Measurements from ENCODE around the gene TKTL1. TPM values are rescaled to one million over a fixed set of nuclear protein-coding genes. Genes with fewer than 3 reads are reported as not detected.

The TKTL1 gene
- polyA plus RNA-seq, 1 donor (not counting 4 experiments of a cell fraction or from before 2014, with no cell fraction given), result not detected

GRCh38 chrX:154332561-154332960 is 37.0 kb downstream of the TKTL1 start:
- dilution Hi-C loops (cut with MboI; ENCODE audit: extremely low pct_ligation_motif_present, low sequenced_read_pairs), result no loop called here

GRCh38 chrX:154333116-154333515 is 37.5 kb downstream of the TKTL1 start:
- dilution Hi-C loops (cut with MboI; ENCODE audit: extremely low pct_ligation_motif_present, low sequenced_read_pairs), result no loop called here
- no peak for FAIRE-seq

More at GRCh38 chrX:154332561-154332960, 37.0 kb downstream of the TKTL1 start:
- no peak overlapping the region for H3K27ac ChIP-seq (ENCODE audit: control insufficient read depth, insufficient read depth, low read length)
- H3K4me3 ChIP-seq (ENCODE audit: control insufficient read depth in 2 of 3, extremely low read depth in 1 of 3, insufficient read depth in 2 of 3, low read depth in 1 of 3, low read length in 3 of 3), result no peak overlapping the region
- H4K20me1 ChIP-seq (ENCODE audit: control insufficient read depth, extremely low read depth, insufficient read depth, low read length), result no peaks in the 10 kb centered on the region
- no peak for FAIRE-seq
- H3K9me1 ChIP-seq (ENCODE audit: control insufficient read depth, extremely low read depth, insufficient read depth, low read length), result no peaks in the 10 kb centered on the region
- no peak for DNase-seq (ENCODE audit: low read depth, low spot score)
- no peak for TF ChIP-seq CTCF (optimal IDR thresholded peaks at IDR 0.05 in 1 of 3, IDR thresholded peaks at IDR 0.05 in 1 of 3, conservative IDR thresholded peaks at IDR 0.05 in 1 of 3; ENCODE audit: extremely low read depth in 1 of 3, insufficient read depth in 2 of 3, low read length in 3 of 3)
- TF ChIP-seq EZH2 (IDR thresholded peaks at IDR 0.05; ENCODE audit: low read length), result no peak
- H2AFZ ChIP-seq (ENCODE audit: control insufficient read depth, low read length), result no peak overlapping the region
- H3K79me2 ChIP-seq (ENCODE audit: control insufficient read depth, insufficient read depth, low read length), result no peaks in the 10 kb centered on the region
- no peaks in the 10 kb centered on the region for H3K4me1 ChIP-seq (ENCODE audit: control insufficient read depth, extremely low read depth, insufficient read depth, low read length)
- H3K27me3 ChIP-seq (ENCODE audit: control insufficient read depth, extremely low read depth, insufficient read depth, low read length), result no peaks in the 10 kb centered on the region
- H3K36me3 ChIP-seq (ENCODE audit: control insufficient read depth in 2 of 2, extremely low read depth in 1 of 2, insufficient read depth in 2 of 2, low read length in 2 of 2), result no peaks in the 10 kb centered on the region
- H3K4me2 ChIP-seq (ENCODE audit: control insufficient read depth, extremely low read depth, insufficient read depth, low read depth, low read length), result no peak overlapping the region
- no peaks in the 10 kb centered on the region for H3K9me3 ChIP-seq (ENCODE audit: control insufficient read depth, low read depth, low read length)
- H3K9ac ChIP-seq (ENCODE audit: control insufficient read depth, extremely low read depth, insufficient read depth, low read length), result no peak overlapping the region

More at GRCh38 chrX:154333116-154333515, 37.5 kb downstream of the TKTL1 start:
- no peaks in the 10 kb centered on the region for H3K79me2 ChIP-seq (ENCODE audit: control insufficient read depth, insufficient read depth, low read length)
- TF ChIP-seq CTCF (optimal IDR thresholded peaks at IDR 0.05 in 1 of 3, IDR thresholded peaks at IDR 0.05 in 1 of 3, conservative IDR thresholded peaks at IDR 0.05 in 1 of 3; ENCODE audit: extremely low read depth in 1 of 3, insufficient read depth in 2 of 3, low read length in 3 of 3) (no peak), EZH2 (IDR thresholded peaks at IDR 0.05; ENCODE audit: low read length) (no peak)
- H3K4me3 ChIP-seq (ENCODE audit: control insufficient read depth in 2 of 3, extremely low read depth in 1 of 3, insufficient read depth in 2 of 3, low read depth in 1 of 3, low read length in 3 of 3), result no peak overlapping the region
- H3K4me1 ChIP-seq (ENCODE audit: control insufficient read depth, extremely low read depth, insufficient read depth, low read length), result no peaks in the 10 kb centered on the region
- no peaks in the 10 kb centered on the region for H4K20me1 ChIP-seq (ENCODE audit: control insufficient read depth, extremely low read depth, insufficient read depth, low read length)
- H3K36me3 ChIP-seq (ENCODE audit: control insufficient read depth in 2 of 2, extremely low read depth in 1 of 2, insufficient read depth in 2 of 2, low read length in 2 of 2), result no peaks in the 10 kb centered on the region
- no peak overlapping the region for H2AFZ ChIP-seq (ENCODE audit: control insufficient read depth, low read length)
- H3K4me2 ChIP-seq (ENCODE audit: control insufficient read depth, extremely low read depth, insufficient read depth, low read depth, low read length), result no peak overlapping the region
- H3K9me1 ChIP-seq (ENCODE audit: control insufficient read depth, extremely low read depth, insufficient read depth, low read length), result no peaks in the 10 kb centered on the region
- no peaks in the 10 kb centered on the region for H3K9me3 ChIP-seq (ENCODE audit: control insufficient read depth, low read depth, low read length)
- no peak for DNase-seq (ENCODE audit: low read depth, low spot score)
- no peaks in the 10 kb centered on the region for H3K27me3 ChIP-seq (ENCODE audit: control insufficient read depth, extremely low read depth, insufficient read depth, low read length)
- H3K27ac ChIP-seq (ENCODE audit: control insufficient read depth, insufficient read depth, low read length), result no peak overlapping the region
- H3K9ac ChIP-seq (ENCODE audit: control insufficient read depth, extremely low read depth, insufficient read depth, low read length), result no peak overlapping the region
